GM19239 (cell line): ENCODE data around the gene MAGI3.
A peak's percentile ranks its signal among the peaks of the same experiment; 100 is the strongest.
"Not testable (repeated sequence)": the region's sequence is repeated elsewhere in the genome, so short reads cannot be mapped to it uniquely, and the experiment has no call there.

Source experiments
- DNase-seq: peaks from one replicate; pipeline ENCODE4 v3.0.0; 2011; ENCODE audit warnings: low spot score; ENCODE audit not compliant: insufficient read length
- FAIRE-seq: peaks from 2 replicates; lab custom pipeline; 2011; peaks lifted over from hg19 to GRCh38; lab: Jason Lieb, UNC

The MAGI3 gene

DNA sequence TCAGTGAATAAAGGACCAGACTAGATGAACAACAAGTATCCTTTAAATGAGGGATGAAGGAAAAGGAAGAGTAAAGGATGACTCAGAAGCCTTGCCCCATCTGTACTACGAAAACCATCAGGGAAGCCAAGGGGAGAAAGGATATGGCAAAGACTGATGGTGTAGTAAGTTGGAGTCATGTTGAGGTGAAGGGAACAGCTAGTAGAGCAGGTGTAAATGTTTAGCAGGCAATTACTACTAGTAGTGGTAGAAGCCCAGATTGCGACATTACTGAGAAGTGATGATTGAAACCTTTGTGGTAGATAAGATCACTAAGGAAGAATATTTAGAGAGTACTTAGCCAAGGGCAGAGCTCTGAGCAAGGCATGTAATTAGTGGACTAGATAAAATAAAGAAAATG is 285.0 kb downstream of the MAGI3 start:
- FAIRE-seq (no peak), DNase-seq (no peak)

- FAIRE-seq (no peak), DNase-seq (no peak)
Measured at GRCh38 chr1:113676524-113676923, 286.2 kb downstream of the MAGI3 start.

DNA sequence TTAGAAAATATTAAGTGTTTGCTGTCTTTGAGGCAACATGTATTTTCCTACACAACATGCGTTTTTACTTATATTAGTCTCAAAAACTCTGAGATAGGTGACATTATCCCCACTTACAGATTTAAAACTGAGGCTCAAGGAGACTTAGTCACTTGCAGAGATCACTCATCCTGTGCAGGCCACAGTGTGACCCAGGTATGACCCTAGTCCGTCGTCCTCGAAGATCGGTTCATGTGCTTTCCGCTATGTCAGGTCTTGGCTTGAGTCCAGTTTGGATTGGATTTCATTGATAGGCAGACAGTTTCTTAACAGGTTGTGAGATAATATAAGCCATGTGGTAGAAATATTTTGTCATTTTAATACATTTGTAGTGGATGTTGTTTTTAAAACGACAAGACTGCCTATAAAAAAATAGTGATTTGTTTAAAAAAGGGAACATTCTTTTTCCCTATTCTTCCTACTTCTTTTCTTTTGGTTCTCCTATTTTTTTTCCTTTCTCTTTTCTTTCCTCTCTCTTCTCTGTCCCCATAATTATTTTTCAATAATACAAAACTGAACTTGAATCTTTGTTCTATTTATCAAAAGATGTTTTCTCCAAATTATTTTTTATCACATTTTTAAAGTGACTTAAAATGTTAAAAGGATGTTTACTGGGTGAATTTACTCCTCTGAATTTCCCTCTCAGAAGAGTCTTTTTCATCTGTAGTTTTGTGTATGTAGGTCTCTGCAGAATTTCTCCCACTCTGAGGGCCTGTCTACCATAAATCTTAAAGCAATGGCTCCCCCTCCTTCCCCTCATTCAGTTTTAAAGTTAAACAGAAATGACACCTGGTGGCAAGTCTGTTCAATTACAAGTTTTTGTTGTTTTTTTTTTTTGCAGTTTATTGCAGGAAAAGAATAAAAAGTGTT is 287.2 kb downstream of the MAGI3 start:
- FAIRE-seq (peak; percentile 80), DNase-seq (peak; percentile 27)

DNA sequence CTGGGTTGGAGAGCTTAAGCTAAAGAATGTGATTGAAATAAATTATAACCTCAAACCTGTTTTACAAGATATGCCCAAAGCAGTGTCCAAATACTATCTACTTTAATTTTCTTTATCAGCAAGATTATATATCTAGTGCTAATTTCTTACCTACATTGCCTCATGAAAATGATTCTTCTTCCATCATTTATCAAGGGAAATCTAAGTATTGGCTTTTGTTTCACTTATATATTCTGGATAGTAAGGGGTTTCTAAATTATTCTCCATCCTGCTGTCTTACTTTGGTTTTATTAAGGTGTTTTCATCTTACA is 287.8 kb downstream of the MAGI3 start:
- DNase-seq: no peak
- FAIRE-seq: no peak

DNA sequence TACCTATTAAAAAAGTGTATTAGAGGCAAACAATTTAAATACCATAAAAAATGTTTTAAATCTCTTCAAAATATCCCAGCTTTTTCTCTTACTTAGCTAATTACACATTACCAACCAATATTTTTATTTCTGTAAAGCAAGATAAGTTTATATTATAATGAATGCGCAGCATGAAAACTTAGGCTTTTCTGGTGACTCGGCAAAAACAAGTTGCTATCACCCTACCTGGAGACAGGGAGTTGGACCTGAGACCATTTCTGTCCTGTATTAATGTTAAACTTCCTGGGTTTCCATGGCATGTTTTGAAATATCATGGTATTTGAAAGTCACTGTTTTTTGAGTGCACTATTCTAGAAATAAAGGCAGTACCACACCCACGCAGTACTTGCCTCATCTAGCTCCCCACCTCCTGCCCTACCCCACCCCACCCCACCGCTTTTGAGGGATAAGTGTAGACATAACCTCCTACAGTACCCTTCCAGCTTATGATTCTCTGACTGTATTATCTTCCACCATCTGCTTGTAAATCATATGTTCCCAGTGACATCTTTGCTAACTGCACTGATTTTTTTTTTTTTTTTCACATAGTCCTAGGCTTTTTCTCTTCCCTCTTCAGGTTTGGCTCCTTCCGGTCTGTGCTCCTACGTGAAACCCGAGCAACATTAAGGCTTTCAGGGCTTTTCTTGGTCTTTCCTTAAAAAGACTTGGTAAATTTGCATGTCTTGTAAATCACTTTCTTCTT is 291.5 kb downstream of the MAGI3 start:
- DNase-seq (no peak), FAIRE-seq (no peak)

- DNase-seq: no peak
Measured at GRCh38 chr1:113683384-113684152, 293.3 kb downstream of the MAGI3 start.

DNA sequence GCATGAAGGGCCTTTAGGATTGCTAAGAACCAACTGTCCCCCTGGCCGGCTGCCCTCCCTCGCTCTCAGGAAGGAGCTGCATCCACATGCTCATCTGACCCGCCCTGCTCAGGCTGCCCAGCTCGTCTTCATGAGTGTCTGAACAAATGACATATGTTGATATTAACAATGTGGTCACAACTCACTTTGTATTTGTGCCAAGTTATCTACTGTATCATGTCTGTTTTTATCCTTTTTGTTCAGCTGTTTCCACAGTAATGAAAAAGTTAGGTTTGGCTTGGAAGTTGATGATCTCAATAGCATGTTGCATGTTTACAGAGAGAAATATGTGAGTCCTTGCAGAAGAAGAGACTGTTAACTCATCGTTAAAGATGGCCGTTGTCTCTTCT is 293.8 kb downstream of the MAGI3 start:
- FAIRE-seq (no peak), DNase-seq (no peak)

More at GRCh38 chr1:113683384-113684152, 293.3 kb downstream of the MAGI3 start:
- no peak for FAIRE-seq

DNA sequence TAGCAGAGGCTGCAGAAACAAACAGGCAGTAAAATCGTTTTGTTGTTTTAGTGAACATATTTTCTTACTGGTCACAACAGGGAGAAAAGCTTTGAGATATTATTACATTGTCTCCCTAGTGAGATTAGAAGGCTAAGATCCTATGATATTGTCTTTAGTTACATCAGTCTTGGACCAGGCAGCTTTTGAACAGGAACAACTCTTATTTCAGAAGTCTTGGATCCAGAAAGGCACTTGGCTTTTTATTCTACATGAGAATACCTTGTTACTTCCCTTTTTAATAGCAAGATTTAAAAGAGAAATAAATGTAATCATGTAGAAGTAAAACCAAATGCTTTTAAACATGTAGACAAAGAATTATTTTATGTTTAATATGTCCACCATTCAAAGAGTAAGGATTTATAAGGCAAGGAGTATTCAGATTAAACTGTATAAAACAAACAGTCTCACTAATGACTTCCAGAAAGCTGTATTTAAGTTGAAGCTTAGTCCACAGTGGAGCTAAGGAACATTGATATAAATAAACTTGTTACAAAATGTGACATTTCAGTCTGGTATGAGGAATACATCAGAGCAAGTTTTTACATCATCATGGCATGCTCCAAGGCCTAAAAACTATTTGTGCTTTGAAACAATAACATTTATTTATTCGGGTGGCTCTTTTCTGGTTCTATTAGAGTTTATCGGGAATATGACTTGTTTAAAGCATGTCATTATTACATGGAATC is 296.7 kb downstream of the MAGI3 start:
- FAIRE-seq: no peak
- no peak for DNase-seq

GRCh38 chr1:113691184-113691583 is 300.9 kb downstream of the MAGI3 start:
- DNase-seq (no peak), FAIRE-seq (no peak)

- peak; percentile 18 for FAIRE-seq
- DNase-seq: no peak
Measured at GRCh38 chr1:113692342-113692741, 302.0 kb downstream of the MAGI3 start.

DNA sequence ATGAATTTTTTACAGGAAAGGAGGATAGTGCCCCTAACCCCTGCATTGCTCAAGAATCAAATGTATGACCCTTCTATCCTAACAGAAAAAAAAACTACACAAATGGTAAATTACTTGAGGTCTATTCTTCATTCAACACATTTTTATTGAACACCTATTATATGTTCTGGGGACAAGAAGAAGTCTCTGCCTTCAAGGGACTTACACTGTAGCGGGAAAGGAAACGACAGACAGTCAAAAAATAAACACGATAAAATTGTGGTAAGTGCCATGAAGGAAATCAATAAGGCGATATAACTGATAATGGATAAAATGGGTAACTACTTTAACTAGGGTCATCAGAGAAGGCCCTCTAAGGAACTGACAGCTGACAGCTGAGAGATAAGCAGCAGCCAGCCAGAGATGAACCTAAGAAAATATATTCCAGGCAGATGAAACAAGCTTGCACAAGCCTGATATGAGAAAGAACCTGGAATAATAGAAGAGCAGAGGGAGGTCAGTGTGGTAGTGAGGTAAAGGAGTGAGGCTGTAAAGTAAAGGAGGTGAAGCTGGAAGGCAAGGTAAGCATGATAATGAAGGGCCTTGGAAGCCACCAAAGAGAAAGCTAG is 302.6 kb downstream of the MAGI3 start:
- DNase-seq (no peak), FAIRE-seq (no peak)

DNA sequence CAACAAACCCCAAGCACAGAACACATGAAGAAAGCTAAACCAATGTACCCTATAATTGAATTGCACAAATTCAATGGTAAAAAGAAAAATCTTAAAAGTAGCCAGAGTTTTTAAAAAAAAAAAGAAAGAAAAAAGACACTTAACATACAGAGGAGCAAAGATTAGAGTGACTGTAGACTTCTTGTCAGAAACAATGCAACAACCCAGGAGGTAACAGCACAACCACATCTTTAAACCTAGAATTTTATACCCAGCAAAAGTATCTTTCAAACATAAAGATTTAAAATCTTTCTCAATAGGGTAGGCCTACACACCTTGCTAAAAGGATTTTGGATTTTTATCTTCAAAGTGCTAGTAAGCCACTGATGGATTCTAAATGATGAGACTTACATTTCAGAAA is 304.6 kb downstream of the MAGI3 start:
- FAIRE-seq: no peak
- DNase-seq: no peak

- FAIRE-seq: no peak
- DNase-seq: no peak
Measured at GRCh38 chr1:113701429-113701828, 311.1 kb downstream of the MAGI3 start.

DNA sequence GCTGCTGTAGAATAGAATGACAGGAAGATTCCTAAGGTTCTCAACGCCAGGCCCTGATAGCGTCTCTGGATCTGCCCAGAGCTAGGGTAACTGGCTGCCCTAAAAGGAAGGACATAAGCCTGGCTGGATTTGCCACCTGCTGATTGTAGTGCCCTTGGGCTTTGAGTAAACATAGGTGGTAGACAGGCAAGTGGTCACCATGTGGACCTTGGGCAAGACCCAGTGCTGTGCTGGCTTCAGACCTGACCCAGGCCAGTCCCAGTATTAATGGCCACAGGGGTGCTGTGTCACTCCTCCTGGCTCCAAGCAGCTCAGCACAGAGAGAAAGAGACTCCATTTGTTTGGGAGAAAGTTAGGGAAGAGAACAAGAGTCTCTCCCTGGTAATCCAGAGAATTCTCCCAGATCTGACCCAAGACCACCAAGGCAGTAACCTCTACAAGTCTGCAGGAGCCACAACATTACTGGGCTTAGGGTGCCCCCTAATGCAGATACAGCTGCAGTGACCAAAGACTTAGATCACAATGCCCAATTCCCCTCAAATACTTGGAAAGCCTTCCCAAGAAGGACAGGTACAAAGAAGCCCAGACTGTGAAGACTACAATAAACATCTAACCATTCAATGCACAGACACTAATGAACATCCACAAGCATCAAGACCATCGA is 324.4 kb downstream of the MAGI3 start:
- FAIRE-seq (no peak), DNase-seq (no peak)

DNA sequence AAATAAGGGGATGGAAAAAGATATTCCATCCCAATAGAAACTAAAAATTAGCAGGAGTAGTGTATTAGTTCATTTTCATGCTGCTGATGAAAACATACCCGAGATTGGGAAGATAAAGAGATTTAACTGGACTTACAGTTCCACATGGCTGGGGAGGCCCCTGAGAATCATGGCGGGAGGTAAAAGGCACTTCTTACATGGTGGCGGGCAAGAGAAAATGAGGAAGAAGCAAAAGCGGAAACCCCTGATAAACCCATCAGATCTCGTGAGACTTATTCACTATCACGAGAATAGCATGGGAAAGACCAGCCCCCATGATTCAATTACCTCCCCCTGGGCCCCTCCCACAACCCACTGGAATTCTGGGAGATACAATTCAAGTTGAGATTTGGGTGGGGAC is 327.2 kb downstream of the MAGI3 start:
- DNase-seq, FAIRE-seq: not testable (repeated sequence)

- DNase-seq, FAIRE-seq: not testable (repeated sequence)
Measured at GRCh38 chr1:113718621-113719020, 328.3 kb downstream of the MAGI3 start.

- no peak for DNase-seq
- FAIRE-seq: no peak
Measured at GRCh38 chr1:113721010-113721409, 330.7 kb downstream of the MAGI3 start.

- FAIRE-seq (no peak), DNase-seq (no peak)
Measured at GRCh38 chr1:113732802-113733201, 342.5 kb downstream of the MAGI3 start.

GRCh38 chr1:113734357-113735055 is 344.2 kb downstream of the MAGI3 start:
- FAIRE-seq: peak; percentile 51

More at GRCh38 chr1:113734357-113735055, 344.2 kb downstream of the MAGI3 start:
- no peak for DNase-seq
